ENCODE data around the gene TMC7. TPM values are rescaled to one million over a fixed set of nuclear protein-coding genes. Genes with fewer than 3 reads are reported as not detected.

Gene TMC7
- total and polyA plus RNA-seq, 2 of the 13 experiments (the other 11 are each of a cell fraction or from before 2014, with no cell fraction given), result 1.2 to 5.1 TPM

- TF ChIP-seq SAP130 (CRISPR knock-in tag; IDR thresholded peaks at IDR 0.05; ENCODE audit: low read depth), result peak; percentile 63
- 0 out of 2 replicates have a peak, but pooled peaks have one; percentile 52 for TF ChIP-seq ZBTB26 (CRISPR knock-in tag; IDR thresholded peaks at IDR 0.05; ENCODE audit: borderline replicate concordance)
- no peak for TF ChIP-seq NFIB (CRISPR knock-in tag; IDR thresholded peaks at IDR 0.05; ENCODE audit: borderline replicate concordance)
- TF ChIP-seq RAD21 (CRISPR knock-in tag; IDR thresholded peaks at IDR 0.05), result peak; percentile 92
- peak; percentile 63; the same call in 1 of the 2 replicates for TF ChIP-seq MTF2 (CRISPR knock-in tag; IDR thresholded peaks at IDR 0.05; ENCODE audit: borderline replicate concordance)
- TF ChIP-seq ATF6 (CRISPR knock-in tag; conservative IDR thresholded peaks at IDR 0.05), result no peak
- TF ChIP-seq ZNF24 (IDR thresholded peaks at IDR 0.05), result no peak
- TF ChIP-seq ZNF768 (CRISPR knock-in tag; IDR thresholded peaks at IDR 0.05), result no peak
- TF ChIP-seq BCL3 (CRISPR knock-in tag; IDR thresholded peaks at IDR 0.05), result no peak
- TF ChIP-seq ZNF605 (CRISPR knock-in tag; IDR thresholded peaks at IDR 0.05), result no peak
- peak; percentile 42; the same call in 1 of the 2 replicates for TF ChIP-seq SOX5 (CRISPR knock-in tag; IDR thresholded peaks at IDR 0.05; ENCODE audit: borderline replicate concordance)
- 0 out of 4 replicates have a peak, but pooled peaks of 1 of the 2 experiments have one; percentile 26 for TF ChIP-seq EP300 (IDR thresholded peaks at IDR 0.05; ENCODE audit: low read depth in 2 of 2, low read length in 2 of 2)
- no peak for TF ChIP-seq EP300 (CRISPR knock-in tag; IDR thresholded peaks at IDR 0.05; ENCODE audit: borderline replicate concordance)
- no peak for TF ChIP-seq GMEB2 (CRISPR knock-in tag; IDR thresholded peaks at IDR 0.05; ENCODE audit: low read depth)
- no peak for TF ChIP-seq FOXK1 (CRISPR knock-in tag; IDR thresholded peaks at IDR 0.05; ENCODE audit: borderline replicate concordance, low read depth)
- 0 out of 2 replicates have a peak, but pooled peaks have one; percentile 29 for TF ChIP-seq KAT8 (CRISPR knock-in tag; IDR thresholded peaks at IDR 0.05)
- TF ChIP-seq ZNF770 (CRISPR knock-in tag; IDR thresholded peaks at IDR 0.05), result 0 out of 2 replicates have a peak, but pooled peaks have one; percentile 36
- peak; percentile 78 for TF ChIP-seq MIXL1 (CRISPR knock-in tag; IDR thresholded peaks at IDR 0.05)
- peak; percentile 44; the same call in 1 of the 2 replicates for TF ChIP-seq BHLHE40 (IDR thresholded peaks at IDR 0.05; ENCODE audit: low read length)
- no peak for TF ChIP-seq MED13 (CRISPR knock-in tag; IDR thresholded peaks at IDR 0.05)
- TF ChIP-seq RFXAP (CRISPR knock-in tag; IDR thresholded peaks at IDR 0.05; ENCODE audit: borderline replicate concordance), result peak; percentile 51; the same call in 1 of the 2 replicates
- peak; percentile 57; the same call in 1 of the 2 replicates for TF ChIP-seq YEATS2 (CRISPR knock-in tag; IDR thresholded peaks at IDR 0.05; ENCODE audit: borderline replicate concordance)
Observed at GRCh38 chr16:18969050-18969854, 14.5 kb upstream of the TMC7 start (continued).
